NCI-H748 (cell line): ENCODE data around the gene UBA5.
"Not testable (repeated sequence)": the region's sequence is repeated elsewhere in the genome, so short reads cannot be mapped to it uniquely, and the experiment has no call there.

Experiments
- DNase-seq: peaks from one replicate; lab custom pipeline; 2025; ENCODE audit not compliant: unreplicated experiment; lab: John Stamatoyannopoulos, UW

Gene UBA5

GRCh38 chr3:132660052-132660810, at the start of gene UBA5:
Gene UBA5 (plus strand): TSS chr3:132660329. CDS start chr3:132660538, 209 bp downstream.
- peak; percentile 72 for DNase-seq

GRCh38 chr3:132615301-132615700, 44.8 kb upstream of the UBA5 start:
- not testable (repeated sequence) for DNase-seq

GRCh38 chr3:132615881-132616280, 44.2 kb upstream of the UBA5 start:
- no peak for DNase-seq

GRCh38 chr3:132616780-132617179, 43.3 kb upstream of the UBA5 start:
- no peak for DNase-seq

- DNase-seq: no peak
Observed at GRCh38 chr3:132622148-132622547, 38.0 kb upstream of the UBA5 start.

- no peak for DNase-seq
Observed at GRCh38 chr3:132622761-132623160, 37.4 kb upstream of the UBA5 start.

GRCh38 chr3:132623646-132624045, 36.5 kb upstream of the UBA5 start:
- no peak for DNase-seq

GRCh38 chr3:132624790-132625189, 35.3 kb upstream of the UBA5 start:
- DNase-seq: no peak

- DNase-seq: no peak
Observed at GRCh38 chr3:132625613-132626012, 34.5 kb upstream of the UBA5 start.

- DNase-seq: no peak
Observed at GRCh38 chr3:132626955-132627354, 33.2 kb upstream of the UBA5 start.

GRCh38 chr3:132628157-132628556, 32.0 kb upstream of the UBA5 start:
- DNase-seq: no peak

GRCh38 chr3:132629928-132630327, 30.2 kb upstream of the UBA5 start:
- DNase-seq: no peak

GRCh38 chr3:132630612-132631011, 29.5 kb upstream of the UBA5 start:
- no peak for DNase-seq

- no peak for DNase-seq
Observed at GRCh38 chr3:132635052-132635451, 25.1 kb upstream of the UBA5 start.

- no peak for DNase-seq
Observed at GRCh38 chr3:132637590-132637989, 22.5 kb upstream of the UBA5 start.

- DNase-seq: no peak
Observed at GRCh38 chr3:132638706-132639105, 21.4 kb upstream of the UBA5 start.

- not testable (repeated sequence) for DNase-seq
Observed at GRCh38 chr3:132641427-132641826, 18.7 kb upstream of the UBA5 start.

- peak; percentile 51 for DNase-seq
Observed at GRCh38 chr3:132641837-132642538, 18.1 kb upstream of the UBA5 start.

- DNase-seq: no peak
Observed at GRCh38 chr3:132642539-132642847, 17.6 kb upstream of the UBA5 start.

GRCh38 chr3:132643366-132643765, 16.8 kb upstream of the UBA5 start:
- no peak for DNase-seq

- no peak for DNase-seq
Observed at GRCh38 chr3:132645058-132645457, 15.1 kb upstream of the UBA5 start.

GRCh38 chr3:132650153-132650552, 10.0 kb upstream of the UBA5 start:
- no peak for DNase-seq
